Progenitor cell of endocrine pancreas (in vitro differentiated cells): ENCODE measurements around the gene AUP1. TPM values are rescaled to one million over a fixed set of nuclear protein-coding genes. Genes with fewer than 3 reads are reported as not detected.

Experiments
- DNase-seq: peaks from one replicate; pipeline ENCODE4 v3.0.0; 2021; ENCODE audit warnings: low spot score; ENCODE audit not compliant: unreplicated experiment
- H3K27ac Mint-ChIP-seq: 2 replicates; pipeline ENCODE4 v1.8.0; 2021; ENCODE audit warnings: mild to moderate bottlenecking, moderate library complexity, mixed read lengths
- H3K27me3 Mint-ChIP-seq: 2 replicates; pipeline ENCODE4 v1.8.0; 2021; ENCODE audit warnings: mixed read lengths
- H3K36me3 Mint-ChIP-seq: 2 replicates; pipeline ENCODE4 v1.8.0; 2022; ENCODE audit warnings: mixed read lengths; ENCODE audit not compliant: insufficient read depth
- H3K4me1 Mint-ChIP-seq: 2 replicates; pipeline ENCODE4 v1.8.0; 2021; ENCODE audit warnings: low read depth, mixed read lengths
- H3K4me3 Mint-ChIP-seq: 2 replicates; pipeline ENCODE4 v1.8.0; 2021; ENCODE audit warnings: low read depth, mild to moderate bottlenecking, moderate library complexity, mixed read lengths
- H3K9me3 Mint-ChIP-seq: 2 replicates; pipeline ENCODE4 v1.8.0; 2021; ENCODE audit warnings: low read depth, mixed read lengths
- CTCF ChIP-seq: fragments of 200-600 bp; sonication (generic); IDR thresholded peaks from one replicate; pipeline ENCODE4 v1.5.0; 2021; ENCODE audit warnings: antibody characterized with exemption, mild to moderate bottlenecking; ENCODE audit not compliant: unreplicated experiment
- total RNA-seq: library from RNA; stranded (reverse); gene quantifications from 2 replicates; pipeline ENCODE4 v1.2.1, GENCODE V29; 2021

The AUP1 gene
- total RNA-seq, 1 donor from 2014 or later, result 115 TPM

- H3K36me3 Mint-ChIP-seq, result peaks cover 11% of the 10 kb centered on the region
- TF ChIP-seq CTCF, result no peak
- H3K9me3 Mint-ChIP-seq, result no peaks in the 10 kb centered on the region
- H3K4me1 Mint-ChIP-seq, result no peaks in the 10 kb centered on the region
- no peak overlapping the region for H3K4me3 Mint-ChIP-seq
- no peak for DNase-seq
- H3K27me3 Mint-ChIP-seq, result peaks cover 56% of the 10 kb centered on the region
- no peak overlapping the region for H3K27ac Mint-ChIP-seq
These were observed 7.0 kb downstream of the AUP1 start for GRCh38 chr2:74522516-74522915.

GRCh38 chr2:74516650-74517049 is 12.9 kb downstream of the AUP1 start:
- Mint-ChIP-seq H3K36me3 (no peaks in the 10 kb centered on the region), H3K9me3 (no peaks in the 10 kb centered on the region), H3K4me1 (peaks cover 4% of the 10 kb centered on the region), H3K4me3 (no peak overlapping the region), H3K27ac (no peak overlapping the region), H3K27me3 (peaks cover 84% of the 10 kb centered on the region)
- no peak for TF ChIP-seq CTCF
- no peak for DNase-seq

GRCh38 chr2:74515981-74516633 is 13.4 kb downstream of the AUP1 start:
- Mint-ChIP-seq H3K4me3 (no peak overlapping the region), H3K4me1 (peaks cover 4% of the 10 kb centered on the region), H3K36me3 (no peaks in the 10 kb centered on the region), H3K9me3 (no peaks in the 10 kb centered on the region), H3K27me3 (peaks cover 85% of the 10 kb centered on the region), H3K27ac (no peak overlapping the region)
- no peak for TF ChIP-seq CTCF
- peak; percentile 37 for DNase-seq

GRCh38 chr2:74515271-74515980 is 14.1 kb downstream of the AUP1 start:
- peak overlapping the region; percentile 82 for H3K27ac Mint-ChIP-seq
- TF ChIP-seq CTCF, result no peak
- H3K36me3 Mint-ChIP-seq, result no peaks in the 10 kb centered on the region
- H3K27me3 Mint-ChIP-seq, result peaks cover 85% of the 10 kb centered on the region
- peak overlapping the region; percentile 31 for H3K4me3 Mint-ChIP-seq
- H3K9me3 Mint-ChIP-seq, result no peaks in the 10 kb centered on the region
- DNase-seq, result peak; percentile 24
- peaks cover 4% of the 10 kb centered on the region for H3K4me1 Mint-ChIP-seq

- Mint-ChIP-seq H3K4me1 (peaks cover 4% of the 10 kb centered on the region), H3K27me3 (peaks cover 85% of the 10 kb centered on the region), H3K4me3 (no peak within 1 kb of the TSS), H3K27ac (peak within 1 kb of the TSS; percentile 82), H3K36me3 (no peaks in the 10 kb centered on the region), H3K9me3 (no peaks in the 10 kb centered on the region)
- DNase-seq, result no peak
- no peak for TF ChIP-seq CTCF
These were observed 14.9 kb downstream of the AUP1 start, which contains the start of gene TLX2 for GRCh38 chr2:74514368-74515270. TSS of gene TLX2 (plus strand) at chr2:74514450. CDS start at chr2:74514807, 357 bp downstream.
